ENCODE measurements around the gene GALNT2.

The GALNT2 gene

DNA sequence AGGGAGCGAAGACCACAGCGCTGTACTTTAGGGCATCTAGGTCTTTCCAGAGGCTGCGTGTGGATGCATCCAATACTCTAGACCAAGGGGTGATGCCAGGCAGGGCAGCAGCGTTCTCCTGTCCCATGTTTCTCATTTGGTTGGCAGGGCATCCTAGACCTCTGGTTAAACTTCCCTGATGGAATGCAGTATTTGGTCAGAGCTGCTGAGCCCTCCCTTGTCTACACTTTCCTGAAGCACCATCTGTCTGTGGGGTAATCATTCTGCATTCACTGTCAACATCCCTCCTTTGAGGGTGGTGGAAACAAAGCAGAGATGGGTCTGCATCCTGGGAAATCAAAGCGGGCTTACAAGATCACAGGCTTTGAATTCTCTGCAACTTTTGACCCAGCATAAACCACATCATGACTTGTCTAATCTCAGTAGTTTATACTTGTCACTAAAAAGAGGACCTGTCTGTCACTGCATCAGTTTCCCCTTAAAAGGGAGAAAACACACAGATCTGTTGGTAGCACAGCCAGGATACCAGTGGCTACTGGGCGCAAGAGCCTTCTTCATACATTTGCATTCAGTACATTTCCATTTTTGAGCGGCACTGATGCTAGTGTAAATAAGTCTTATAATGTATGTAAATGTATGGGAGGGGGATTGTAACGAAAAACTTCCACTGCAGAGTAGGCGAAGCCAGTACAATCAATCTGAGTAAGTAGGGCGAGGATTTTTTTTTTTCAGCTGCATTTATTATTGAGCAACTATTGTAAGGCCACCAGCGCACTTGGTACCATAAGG, 106.3 kb downstream of the GALNT2 start:
- no peak overlapping the region for H3K4me3 ChIP-seq (ENCODE audit: low read depth, low read length)
- TF ChIP-seq, protein P1, sequence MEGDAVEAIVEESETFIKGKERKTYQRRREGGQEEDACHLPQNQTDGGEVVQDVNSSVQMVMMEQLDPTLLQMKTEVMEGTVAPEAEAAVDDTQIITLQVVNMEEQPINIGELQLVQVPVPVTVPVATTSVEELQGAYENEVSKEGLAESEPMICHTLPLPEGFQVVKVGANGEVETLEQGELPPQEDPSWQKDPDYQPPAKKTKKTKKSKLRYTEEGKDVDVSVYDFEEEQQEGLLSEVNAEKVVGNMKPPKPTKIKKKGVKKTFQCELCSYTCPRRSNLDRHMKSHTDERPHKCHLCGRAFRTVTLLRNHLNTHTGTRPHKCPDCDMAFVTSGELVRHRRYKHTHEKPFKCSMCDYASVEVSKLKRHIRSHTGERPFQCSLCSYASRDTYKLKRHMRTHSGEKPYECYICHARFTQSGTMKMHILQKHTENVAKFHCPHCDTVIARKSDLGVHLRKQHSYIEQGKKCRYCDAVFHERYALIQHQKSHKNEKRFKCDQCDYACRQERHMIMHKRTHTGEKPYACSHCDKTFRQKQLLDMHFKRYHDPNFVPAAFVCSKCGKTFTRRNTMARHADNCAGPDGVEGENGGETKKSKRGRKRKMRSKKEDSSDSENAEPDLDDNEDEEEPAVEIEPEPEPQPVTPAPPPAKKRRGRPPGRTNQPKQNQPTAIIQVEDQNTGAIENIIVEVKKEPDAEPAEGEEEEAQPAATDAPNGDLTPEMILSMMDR (conservative IDR thresholded peaks at IDR 0.05; ENCODE audit: low read depth, low read length), result no peak
- no peak for DNase-seq (ENCODE audit: low read depth)

DNA sequence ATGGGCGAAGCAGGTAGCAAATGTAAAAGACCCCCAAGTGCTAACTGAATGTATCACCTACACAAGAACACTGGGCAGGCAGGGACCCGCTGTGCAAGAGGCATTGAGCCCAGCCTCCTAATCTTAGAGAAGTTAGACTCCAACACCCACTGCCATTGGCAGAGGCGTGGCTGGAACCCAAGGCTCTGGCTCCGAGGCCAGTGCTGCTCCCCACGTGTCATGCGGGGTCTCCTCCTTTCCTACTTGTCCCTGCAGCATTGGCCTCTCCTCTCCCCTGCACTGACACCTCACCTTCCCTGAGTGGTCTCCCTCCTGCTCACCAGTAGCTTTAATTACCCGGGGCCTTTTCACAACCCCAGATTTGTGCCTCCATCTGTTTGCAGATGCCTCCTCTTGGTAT, 107.0 kb downstream of the GALNT2 start:
- no peak for DNase-seq (ENCODE audit: low read depth)
- no peak overlapping the region for H3K4me3 ChIP-seq (ENCODE audit: low read depth, low read length)
- TF ChIP-seq, protein P1 (conservative IDR thresholded peaks at IDR 0.05; ENCODE audit: low read depth, low read length), result no peak

DNA sequence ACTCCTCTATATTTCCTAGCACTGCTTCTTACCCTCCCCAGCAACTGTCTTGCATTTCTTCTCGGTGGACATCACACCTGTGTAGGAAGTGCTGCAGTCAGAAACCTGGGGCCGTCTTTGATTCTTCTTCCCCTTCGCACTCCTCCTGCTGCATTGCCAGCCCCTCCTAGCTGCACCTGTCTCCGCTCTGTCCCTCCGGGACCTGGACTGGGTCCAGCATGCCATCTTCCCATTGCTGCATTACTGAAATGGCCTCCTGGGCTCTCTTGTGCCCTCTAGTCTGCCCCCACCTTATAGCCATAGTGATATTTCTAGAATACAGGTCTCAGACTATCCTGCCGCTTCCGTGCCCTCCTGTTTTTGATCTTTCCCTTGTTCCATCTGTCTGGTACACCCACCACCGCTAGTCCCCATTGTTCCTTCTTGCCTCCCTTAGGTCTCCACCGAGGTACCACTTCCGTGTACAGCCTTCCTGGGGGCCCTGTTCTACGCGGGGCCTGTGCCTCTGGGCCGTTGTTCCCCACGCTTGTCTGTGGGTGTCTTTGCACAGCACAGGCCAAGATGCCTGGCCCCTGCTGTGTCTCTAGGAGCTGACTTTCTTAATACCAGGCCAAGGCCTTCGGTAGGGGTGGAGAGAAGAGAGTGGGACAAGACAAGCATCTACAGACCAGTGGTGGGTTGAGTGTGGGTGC, 107.6 kb downstream of the GALNT2 start:
- DNase-seq (ENCODE audit: low read depth), result no peak
- no peak overlapping the region for H3K4me3 ChIP-seq (ENCODE audit: low read depth, low read length)

DNA sequence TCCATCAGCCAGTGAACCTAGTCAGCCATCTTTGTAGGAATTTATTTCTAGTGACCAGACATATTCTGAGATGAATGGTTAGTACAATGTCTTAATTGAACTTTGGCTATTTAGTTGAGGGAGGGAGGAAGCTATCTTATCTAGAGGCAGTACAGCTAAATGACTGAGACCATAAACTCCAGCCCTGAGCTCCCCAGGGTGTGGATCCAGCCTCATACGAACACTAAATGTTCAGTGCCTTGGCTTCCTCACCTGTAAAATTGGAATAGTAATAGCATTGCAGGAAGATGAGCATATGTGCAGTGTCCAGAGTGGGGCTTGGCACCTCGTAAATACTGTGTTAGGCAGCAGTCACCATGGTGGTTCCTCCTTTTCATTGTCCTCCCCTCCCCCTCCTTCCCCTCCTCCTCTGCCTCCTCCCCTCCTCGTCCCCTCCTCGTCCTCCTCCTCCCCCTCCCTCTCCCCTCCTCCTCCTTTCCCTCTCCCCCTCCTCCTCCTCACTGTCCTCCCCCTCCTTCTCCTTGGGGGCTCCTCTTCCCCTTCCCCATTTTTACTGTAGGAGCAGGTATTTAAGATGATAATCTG, 108.2 kb downstream of the GALNT2 start:
- TF ChIP-seq, protein P1 (conservative IDR thresholded peaks at IDR 0.05; ENCODE audit: low read depth, low read length), result no peak
- no peak for DNase-seq (ENCODE audit: low read depth)
- H3K4me3 ChIP-seq (ENCODE audit: low read depth, low read length), result no peak overlapping the region

More for the DNA sequence above, 107.6 kb downstream of the GALNT2 start:
- TF ChIP-seq, protein P1 (conservative IDR thresholded peaks at IDR 0.05; ENCODE audit: low read depth, low read length), result no peak

GRCh38 chr1:230175839-230176238, 108.8 kb downstream of the GALNT2 start:
- no peak overlapping the region for H3K4me3 ChIP-seq (ENCODE audit: low read depth, low read length)

GRCh38 chr1:230176326-230176725, 109.3 kb downstream of the GALNT2 start:
- TF ChIP-seq, protein P1 (conservative IDR thresholded peaks at IDR 0.05; ENCODE audit: low read depth, low read length), result no peak
- no peak overlapping the region for H3K4me3 ChIP-seq (ENCODE audit: low read depth, low read length)
- no peak for DNase-seq (ENCODE audit: low read depth)

More at GRCh38 chr1:230175839-230176238, 108.8 kb downstream of the GALNT2 start:
- TF ChIP-seq, protein P1 (conservative IDR thresholded peaks at IDR 0.05; ENCODE audit: low read depth, low read length), result no peak
- DNase-seq (ENCODE audit: low read depth), result no peak
